Astrocyte of the hippocampus (primary cell): ENCODE data around the gene CPO.

Source experiments
- DNase-seq: peaks from one replicate; pipeline ENCODE4 v3.0.0; 2011; ENCODE audit warnings: low read depth, low spot score

CPO gene

DNA sequence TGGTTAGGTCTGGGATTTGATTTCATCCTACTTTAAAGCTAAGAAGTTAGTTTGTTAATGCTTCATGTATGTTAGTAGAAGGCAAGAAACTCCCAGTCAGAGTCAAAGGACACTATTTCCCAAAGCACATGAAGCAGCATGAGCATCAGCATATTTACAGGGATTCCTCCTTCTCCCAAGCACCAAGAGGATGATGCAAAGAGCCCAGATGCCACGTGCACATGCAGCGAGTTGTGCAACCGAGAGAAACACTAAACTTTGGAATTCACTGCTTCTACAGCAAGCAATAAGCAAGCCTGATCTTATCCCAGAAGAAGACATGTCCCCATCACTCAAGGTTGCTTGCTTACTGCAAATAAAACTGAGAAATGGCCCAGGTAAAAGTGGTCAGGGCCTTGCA is 32.5 kb downstream of the CPO start:
- DNase-seq = no peak

DNA sequence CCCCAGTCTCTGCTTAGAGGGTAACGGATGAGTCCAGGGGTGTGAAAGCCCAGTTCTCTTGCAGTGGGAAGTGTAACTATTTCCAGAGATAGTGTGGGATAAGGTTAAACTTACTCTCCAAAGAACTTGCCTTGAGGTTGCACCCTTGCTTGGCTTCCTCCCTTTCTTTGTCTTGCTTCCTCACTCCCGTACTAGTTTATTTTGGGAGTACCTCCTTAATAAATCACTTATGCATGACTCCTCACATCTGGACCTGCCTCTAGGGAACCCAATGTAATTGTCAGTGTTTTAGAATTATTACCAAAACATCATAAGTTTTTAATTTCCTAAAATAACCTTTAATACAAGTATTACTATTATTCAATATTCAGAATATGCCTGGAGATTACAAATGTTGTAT is 35.2 kb downstream of the CPO start:
- DNase-seq = no peak

DNA sequence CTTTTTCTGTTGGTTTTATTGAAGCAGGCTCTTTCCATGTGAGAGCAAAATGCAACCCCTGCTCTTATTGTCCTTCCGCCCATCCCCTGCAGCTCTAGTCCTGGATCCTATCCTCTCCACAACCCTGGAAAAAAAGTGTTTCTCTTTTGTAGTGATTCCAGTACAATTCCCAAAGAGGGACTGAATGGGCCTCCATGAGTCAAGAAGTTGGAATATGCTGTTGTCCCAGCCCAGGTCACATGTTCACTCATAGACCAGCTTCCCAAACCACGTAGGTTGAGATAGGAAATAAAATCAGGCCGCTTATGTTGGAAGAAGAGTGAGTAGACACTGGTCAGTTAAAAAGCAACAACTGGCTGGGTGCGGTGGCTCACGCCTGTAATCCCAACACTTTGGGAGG is 39.4 kb downstream of the CPO start:
- no peak for DNase-seq

DNA sequence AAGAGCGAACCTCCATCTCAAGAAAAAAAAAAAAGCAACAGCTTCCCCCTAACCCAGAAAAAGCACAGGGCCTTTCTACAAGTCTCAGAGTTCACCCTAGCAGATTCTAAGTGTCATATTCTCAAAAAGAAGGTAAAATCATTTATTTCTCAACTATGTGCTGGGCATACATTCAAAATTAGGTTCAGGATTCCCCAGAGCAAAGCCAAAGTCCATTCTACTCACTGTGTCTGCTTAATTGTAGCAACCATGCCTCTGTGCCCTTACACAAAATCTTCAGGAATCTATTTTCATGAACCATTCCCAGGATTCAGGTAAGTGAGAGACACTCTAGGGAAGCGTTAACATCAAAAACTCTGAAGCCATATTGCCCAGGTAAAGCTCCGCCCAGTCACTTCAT is 40.0 kb downstream of the CPO start:
- DNase-seq = no peak

- DNase-seq = no peak
These were observed 40.6 kb downstream of the CPO start for GRCh38 chr2:206979922-206980321.

DNA sequence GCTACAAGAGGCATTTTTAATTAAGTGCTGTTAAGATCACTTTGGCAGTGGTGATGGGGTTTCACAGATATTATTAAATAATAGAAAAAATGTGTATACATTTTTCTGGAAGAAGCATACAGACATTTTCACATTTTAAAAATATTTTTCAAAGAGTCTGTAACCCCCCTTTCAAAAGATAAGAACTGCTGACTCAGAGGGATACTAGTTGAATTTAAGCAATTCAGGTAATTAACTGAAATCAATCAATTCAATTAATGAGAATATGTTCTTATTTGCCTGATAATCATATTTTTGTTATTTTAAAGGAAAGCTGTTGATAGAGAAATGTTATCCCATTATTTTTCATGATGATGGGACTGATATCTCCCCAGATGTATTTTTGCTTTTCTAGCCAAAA is 41.1 kb downstream of the CPO start:
- DNase-seq = no peak

DNA sequence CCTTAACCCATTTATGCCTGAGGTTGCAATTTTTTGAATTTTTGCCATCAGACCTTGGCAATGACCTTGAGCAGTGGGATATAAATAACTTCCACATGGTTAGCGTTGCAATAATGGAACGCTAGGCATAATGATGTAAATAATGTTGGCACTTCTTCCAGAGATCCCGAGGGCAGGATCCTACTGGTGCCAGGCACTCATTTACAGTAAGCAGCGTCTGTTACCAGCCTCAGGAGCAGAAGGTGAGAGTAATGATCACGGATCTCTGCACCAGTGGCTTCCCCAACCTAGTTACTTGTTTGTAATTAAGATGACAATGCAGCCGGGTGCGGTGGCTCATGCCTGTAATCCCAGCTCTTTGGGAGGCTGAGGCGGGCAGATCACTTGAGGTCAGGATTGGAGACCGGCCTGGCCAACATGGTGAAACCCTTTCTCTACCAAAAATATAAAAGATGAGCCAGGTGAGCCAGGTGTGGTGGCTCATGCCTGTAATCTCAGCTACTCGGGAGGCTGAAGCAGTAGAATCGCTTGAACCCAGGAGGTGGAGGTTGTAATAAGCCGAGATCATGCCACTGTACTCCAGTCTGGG is 41.9 kb downstream of the CPO start:
- no peak for DNase-seq

DNA sequence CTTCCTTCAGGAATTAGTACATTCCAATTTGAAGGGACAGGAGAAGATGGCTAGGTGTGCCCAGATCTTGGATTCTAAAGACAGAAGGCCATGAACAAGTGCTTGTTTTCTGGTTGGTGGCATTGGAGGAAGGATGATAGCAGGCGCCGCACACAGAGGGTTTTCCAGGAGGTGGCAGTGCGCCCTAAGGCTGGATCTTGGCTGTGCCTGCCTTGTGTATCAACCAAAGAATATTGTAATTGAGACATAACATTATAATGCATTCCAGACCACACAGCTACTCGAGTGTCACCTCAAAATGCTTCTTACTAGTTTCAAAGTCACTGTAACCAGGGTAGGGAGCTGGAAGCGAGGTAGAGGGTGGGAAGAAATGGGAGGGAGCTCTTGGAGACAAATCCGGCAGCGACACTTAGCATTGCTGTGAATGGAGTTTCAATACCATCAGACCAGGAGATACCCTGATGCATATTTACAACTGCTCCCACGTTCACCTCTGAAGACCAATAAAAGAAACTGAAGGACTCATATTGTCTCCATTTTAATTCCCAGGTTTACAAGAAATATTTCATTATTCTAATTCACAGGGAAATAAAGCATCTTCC is 42.5 kb downstream of the CPO start:
- DNase-seq = peak; percentile 90

- no peak for DNase-seq
These were observed 43.1 kb downstream of the CPO start for GRCh38 chr2:206982360-206982955.

- DNase-seq = peak; percentile 25
These were observed 44.0 kb downstream of the CPO start for GRCh38 chr2:206983161-206983859.

DNA sequence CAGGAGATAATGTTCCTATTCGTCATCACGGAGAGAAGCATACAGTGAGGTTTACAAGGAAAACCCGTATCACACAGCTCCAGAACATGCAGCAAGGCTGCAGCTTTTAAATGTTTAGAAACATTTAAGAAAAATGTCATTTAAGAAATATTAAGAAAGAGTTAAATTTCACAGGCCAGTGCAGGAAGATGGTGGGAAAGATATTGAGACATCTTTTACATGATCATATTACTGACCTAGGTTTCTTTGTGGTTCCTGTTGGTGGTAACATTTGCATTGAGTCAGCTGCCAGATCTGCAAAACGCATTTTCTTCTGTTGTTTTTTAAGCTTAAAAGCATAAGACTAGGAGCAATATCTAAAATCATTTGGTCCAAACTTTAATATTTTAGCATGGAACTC is 44.9 kb downstream of the CPO start:
- DNase-seq = no peak

GRCh38 chr2:206986943-206987342 is 47.6 kb downstream of the CPO start:
- DNase-seq = no peak

GRCh38 chr2:206987810-206988209 is 48.5 kb downstream of the CPO start:
- no peak for DNase-seq

- no peak for DNase-seq
These were observed 49.6 kb downstream of the CPO start for GRCh38 chr2:206988884-206989283.

DNA sequence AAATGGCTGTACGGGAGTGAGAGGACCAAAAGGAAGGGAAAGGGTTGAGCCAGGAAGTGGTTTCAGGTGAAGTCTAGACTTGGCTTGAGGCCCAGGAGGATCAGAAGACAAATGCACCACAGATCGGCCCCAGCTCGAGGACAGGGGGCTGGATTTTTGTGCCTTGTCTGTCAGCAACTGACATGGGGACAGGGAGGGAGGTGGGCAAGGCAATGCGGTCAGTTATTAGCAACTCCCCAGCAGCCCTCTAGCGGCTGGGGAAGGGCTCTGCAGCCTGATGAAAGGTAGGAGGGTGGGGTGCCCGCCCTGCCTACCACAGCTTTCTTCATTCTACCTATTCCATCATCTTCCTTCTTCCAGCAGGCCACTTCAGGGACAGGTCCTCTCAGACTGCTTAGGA is 50.0 kb downstream of the CPO start:
- DNase-seq = peak; percentile 27

GRCh38 chr2:206990360-206990759 is 51.0 kb downstream of the CPO start:
- DNase-seq = no peak

GRCh38 chr2:206991070-206991469 is 51.8 kb downstream of the CPO start:
- no peak for DNase-seq

DNA sequence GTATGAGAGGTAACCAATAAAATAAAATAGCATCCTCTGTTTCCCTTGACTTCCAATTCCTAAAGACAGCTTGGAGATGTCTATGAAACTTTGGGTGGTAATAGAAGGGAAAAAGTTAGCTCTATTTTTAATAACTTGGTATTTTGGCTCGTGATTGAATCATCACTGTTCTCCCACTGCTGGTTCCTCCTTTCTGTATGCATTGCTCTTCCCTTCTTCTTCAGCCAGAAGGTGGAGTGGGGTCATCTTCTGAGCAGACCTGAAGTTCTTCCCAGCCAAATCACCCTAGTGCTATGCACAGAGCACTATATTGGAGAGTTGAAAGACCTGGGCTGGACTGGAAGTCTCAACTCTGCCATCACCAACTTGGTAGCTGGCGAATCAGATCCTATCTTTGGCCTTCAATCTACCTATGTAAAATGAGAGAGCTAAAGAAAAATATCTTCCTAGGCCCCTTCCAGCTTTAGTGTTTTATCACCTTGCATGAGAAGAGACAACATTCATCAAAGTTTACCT is 54.1 kb downstream of the CPO start:
- DNase-seq = no peak

DNA sequence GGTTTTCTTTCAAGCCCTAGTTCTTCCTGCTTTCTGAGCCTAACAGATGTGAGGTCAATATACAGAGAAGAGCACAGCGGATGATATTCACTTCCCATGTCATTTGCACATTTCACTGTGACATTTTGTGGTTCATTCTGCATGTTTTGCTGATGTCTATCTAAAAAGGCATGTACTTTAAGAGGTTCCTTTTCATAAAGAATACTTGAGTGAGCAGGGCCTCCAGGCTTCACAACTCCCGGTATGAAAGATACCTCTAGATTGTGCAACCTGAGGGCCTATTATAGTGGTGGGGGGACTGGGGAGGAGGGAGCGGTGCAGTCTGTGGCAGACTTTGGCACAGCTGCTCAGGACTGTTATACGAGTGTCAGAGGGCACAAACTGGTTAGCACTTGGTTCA is 54.6 kb downstream of the CPO start:
- peak; percentile 32 for DNase-seq

DNA sequence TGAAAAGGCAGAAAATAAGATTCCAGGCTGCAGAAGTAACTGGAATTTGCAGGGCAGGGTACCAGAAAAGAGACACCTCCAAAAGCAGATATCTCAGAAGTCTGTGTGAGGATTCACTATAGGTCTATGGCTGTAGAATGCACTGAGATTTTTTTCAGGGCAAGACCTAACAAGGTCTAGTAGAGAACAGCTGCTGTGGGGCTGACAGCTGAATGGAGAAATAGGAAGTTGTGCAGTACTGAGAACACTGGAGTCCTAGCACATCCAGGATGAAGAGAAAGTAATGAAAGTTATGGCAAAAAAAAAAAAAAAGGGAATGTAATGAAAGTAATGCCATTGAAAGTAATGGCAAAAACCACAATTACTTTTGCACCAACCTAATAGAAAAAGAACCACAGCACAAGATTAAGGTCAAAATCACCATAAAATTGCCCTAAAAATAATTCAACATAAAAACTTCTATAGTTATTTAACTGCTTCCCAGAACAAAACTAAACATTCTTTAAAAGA is 57.3 kb downstream of the CPO start:
- DNase-seq = no peak

GRCh38 chr2:207008105-207008990 is 69.0 kb downstream of the CPO start:
- DNase-seq = peak; percentile 65
